Activated CD4-positive, alpha-beta T cell treated with anti-CD3 and anti-CD28 coated beads, Interleukin-2, amount 50 U/mL, for 24 hours (primary cell): ENCODE data around the gene RUSF1.
"Not testable (repeated sequence)": the region's sequence is repeated elsewhere in the genome, so short reads cannot be mapped to it uniquely, and the experiment has no call there.

Experiments used
- DNase-seq, 2 donors: peaks; one replicate each; pipeline ENCODE4 v3.0.0-alpha.2; 2020; ENCODE audit warnings: low read depth in 1 of 2, low spot score in 1 of 2

RUSF1 gene

DNA sequence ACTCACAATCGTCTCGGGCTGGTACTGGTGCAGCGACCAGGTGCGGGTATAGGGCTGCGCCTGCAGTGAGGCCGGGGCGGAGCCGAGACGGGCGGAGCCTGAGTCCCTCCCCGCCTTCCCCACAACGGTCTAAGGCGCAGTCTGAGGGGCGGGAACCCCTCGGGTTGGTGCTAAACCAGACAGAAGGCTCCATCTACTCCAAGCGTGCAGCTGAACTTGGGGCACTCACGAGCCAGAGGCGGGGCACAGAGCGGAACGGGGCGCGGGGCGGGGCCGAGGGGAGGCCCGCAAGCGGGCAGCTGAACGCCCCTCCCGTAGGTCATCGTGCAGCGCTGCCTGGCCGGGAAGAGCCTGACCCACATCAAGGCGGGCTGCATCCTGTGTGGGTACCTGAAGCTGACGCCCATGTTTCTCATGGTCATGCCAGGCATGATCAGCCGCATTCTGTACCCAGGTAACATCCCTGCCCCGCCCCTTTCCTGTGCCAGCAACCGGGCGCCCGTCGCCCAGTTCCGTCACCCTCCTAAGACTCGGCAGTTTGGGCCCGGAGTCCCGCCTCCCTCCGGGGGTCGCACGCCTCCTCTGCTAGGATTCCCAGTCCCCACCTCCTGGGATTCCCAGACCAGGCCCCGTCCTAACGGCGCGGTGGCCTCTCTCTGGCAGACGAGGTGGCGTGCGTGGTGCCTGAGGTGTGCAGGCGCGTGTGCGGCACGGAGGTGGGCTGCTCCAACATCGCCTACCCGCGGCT is 20.3 kb downstream of the RUSF1 start:
- peak; percentile 28 to 36 for DNase-seq

DNA sequence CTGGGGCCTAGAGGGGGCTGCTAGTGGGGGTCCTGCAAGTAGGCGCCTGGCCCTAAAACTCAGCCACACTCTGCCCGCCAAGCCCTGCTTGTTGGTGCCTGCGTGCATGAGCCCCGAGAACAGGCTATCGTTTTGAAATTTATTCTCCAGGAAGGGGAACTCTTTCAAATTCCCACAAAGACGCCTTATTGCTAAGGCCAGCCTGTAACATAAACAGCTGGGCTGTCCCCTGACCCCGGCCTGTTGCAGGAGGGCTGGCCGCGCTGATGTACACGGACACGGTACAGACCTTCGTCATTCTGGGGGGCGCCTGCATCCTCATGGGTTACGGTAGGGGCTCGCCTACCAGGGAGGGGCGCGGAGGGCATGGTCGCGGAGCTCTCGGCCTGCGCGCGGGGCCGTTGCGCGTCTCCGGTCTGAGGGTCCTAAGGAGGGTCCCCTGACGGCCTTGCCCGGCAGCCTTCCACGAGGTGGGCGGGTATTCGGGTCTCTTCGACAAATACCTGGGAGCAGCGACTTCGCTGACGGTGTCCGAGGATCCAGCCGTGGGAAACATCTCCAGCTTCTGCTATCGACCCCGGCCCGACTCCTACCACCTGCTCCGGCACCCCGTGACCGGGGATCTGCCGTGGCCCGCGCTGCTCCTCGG is 21.0 kb downstream of the RUSF1 start:
- no peak for DNase-seq

DNA sequence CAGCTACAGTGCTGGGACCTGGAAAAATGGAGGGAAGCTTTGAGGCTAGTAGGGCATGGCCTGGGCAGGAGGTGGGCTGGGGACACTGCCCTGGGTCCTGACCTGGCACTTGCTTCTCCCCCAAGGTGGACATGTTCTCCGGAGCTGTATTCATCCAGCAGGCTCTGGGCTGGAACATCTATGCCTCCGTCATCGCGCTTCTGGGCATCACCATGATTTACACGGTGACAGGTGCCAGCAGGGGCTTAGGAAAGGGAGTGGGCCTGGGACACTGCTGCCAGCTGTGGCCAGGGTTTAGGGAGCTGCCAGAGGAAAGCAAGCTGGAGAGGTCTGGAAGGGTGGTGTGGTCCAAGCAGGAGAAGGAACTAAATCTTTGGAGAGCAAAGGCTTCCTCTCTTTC is 22.1 kb downstream of the RUSF1 start:
- DNase-seq, result no peak

DNA sequence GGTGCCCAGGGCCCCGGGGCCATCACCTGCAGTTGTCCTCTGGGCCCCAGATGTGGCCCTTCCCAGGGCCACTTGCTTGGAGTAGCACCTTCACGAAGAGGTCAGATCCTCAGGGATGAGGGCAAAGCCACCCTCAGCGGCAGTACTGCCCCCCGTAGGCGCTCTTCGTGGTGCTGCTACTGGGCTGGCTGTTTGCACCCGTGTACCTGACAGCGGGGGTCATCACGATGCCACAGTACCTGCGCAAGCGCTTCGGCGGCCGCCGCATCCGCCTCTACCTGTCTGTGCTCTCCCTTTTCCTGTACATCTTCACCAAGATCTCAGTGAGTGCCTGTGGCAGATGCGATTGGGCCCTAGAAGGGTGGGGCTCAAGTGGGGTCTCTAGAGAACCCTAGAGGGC is 22.6 kb downstream of the RUSF1 start:
- no peak for DNase-seq

DNA sequence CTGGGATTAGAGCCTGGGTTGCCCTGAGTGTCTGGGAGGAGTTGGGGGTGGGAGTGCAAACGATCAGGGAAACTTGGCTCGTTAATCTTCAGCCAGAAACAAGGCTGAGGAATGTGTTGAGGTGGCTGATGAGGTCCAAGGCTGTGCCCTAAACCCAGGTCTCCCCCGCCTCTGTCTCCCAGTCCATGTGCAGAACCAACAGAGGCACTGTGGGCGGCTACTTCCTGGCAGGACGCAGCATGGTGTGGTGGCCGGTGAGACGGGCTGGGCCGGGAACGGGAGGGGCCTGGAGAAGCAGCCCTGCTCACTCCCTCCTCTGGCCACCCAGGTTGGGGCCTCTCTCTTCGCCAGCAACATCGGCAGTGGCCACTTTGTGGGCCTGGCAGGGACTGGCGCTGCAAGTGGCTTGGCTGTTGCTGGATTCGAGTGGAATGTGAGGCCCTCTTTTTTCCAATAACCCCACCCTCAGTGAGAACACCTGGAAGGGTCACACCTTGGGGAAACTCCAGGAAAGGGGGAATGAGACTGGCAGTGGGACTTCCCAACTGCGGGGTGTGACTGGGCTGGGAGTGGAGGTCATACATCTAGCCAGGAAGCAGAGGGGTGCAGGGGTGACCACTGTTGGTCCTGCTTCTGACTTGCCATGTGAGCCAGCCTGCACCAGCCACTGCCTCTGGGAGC is 23.6 kb downstream of the RUSF1 start:
- DNase-seq, result no peak

DNA sequence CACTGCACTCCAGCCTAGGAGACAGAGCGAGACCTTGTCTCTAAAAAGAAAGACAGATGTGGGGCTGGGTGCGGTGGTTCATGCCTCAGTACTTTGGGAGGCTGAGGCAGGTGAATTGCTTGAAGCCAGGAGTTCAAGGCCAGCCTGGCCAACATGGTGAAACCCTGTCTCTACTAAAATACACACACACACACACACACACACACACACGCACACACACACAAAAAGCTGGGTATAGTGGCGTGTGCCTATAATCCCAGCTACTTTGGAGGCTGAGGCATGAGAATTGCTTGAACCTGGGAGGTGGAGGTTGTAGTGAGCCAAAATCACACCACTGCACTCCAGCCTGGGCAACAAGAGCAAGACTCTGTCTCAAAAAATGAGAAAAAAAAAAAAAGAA is 24.1 kb downstream of the RUSF1 start:
- not testable (repeated sequence) for DNase-seq

DNA sequence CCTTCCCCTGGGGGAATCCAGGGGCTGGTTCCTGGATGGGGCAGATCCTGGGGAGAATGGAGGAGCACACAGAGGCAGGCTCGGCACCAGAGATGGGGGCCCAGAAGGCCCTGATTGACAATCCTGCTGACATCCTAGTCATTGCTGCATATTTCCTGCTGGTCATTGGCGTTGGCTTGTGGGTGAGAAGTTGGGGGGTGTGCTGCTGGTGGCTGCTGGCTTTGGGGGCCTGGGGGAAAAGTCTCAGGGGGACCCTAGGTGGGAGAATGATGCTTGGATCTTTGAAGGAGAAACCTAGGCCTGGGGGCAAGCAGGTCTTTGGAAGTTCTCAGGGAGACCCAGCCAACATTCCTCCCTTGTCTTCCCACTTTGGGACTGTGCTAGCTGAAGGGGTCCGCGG is 25.1 kb downstream of the RUSF1 start, which contains the start of gene SLC5A2:
SLC5A2 (plus strand) TSS at position 43 of the 400 bp plus-strand sequence; CDS start at position 57, 14 bp downstream.
- no peak for DNase-seq

DNA sequence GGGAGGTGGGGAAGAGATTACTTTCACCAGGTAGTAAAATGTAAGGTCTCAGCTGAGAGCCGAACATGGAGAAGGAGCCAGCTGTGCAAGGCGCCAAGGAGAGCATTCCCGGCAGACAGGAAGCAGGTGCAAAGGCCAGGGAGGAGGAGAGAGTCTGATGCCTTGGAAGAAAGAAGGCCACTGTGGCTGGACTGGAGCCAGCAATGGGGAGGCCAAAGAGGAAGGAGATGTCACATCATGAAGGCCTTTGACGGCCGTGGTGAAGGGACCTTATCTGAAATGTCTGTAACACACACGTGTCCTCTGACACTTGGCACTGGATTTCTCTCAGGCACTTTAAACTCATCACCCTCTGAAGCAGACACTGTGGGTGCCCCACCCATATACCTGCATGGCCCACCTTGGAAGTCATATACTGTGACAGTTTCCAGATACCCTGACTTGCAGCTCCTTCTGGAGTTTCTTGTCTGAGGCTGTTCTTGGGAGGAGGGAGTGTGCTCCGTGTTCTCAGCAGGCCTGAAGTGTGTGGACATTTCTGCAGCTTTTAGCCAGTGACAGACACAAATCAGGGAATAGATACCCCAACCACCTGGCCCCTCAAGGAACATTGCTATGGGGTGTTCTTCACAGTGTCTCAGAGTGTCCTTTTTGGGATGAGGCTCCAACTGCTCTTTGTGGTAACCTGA is 27.2 kb downstream of the RUSF1 start:
- DNase-seq, result no peak

DNA sequence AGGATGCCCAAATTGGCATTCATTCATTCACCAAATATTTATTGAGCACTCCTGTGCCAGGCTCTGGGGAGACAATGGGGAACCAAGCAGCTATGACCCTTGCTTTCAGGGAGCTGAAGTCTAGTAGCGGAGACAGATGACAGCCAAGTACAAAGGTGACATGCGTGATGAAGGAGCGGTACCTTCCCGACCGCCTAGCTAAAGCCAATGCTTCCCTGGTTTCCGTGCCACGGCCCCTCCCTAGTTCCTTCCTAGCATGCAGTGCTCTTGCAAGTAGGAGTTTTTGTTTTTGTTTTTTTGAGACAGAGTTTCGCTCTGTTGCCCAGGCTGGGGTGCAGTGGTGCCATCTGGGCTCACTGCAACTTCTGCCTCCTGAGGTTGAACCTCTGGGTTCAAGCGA is 28.4 kb downstream of the RUSF1 start:
- no peak for DNase-seq

DNA sequence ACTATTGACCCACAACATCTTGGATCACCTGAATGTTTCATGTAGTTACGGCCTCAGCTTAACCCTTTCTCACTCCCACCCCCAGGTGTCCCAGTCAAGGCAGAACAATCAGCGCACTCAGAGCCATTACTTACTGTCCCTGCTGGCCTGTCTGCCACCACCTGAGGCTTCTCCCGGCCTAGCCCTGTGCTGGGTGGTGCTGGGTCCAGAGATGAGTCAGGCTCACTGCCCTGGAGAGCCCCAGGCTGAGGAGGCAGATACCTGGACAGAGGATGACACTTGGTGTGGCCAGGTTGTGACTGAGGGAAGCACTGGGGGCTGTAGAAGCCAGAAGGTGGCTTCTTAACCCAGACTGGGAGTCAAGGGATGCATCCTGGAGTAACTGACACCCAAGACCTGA is 29.2 kb downstream of the RUSF1 start:
- DNase-seq, result no peak

DNA sequence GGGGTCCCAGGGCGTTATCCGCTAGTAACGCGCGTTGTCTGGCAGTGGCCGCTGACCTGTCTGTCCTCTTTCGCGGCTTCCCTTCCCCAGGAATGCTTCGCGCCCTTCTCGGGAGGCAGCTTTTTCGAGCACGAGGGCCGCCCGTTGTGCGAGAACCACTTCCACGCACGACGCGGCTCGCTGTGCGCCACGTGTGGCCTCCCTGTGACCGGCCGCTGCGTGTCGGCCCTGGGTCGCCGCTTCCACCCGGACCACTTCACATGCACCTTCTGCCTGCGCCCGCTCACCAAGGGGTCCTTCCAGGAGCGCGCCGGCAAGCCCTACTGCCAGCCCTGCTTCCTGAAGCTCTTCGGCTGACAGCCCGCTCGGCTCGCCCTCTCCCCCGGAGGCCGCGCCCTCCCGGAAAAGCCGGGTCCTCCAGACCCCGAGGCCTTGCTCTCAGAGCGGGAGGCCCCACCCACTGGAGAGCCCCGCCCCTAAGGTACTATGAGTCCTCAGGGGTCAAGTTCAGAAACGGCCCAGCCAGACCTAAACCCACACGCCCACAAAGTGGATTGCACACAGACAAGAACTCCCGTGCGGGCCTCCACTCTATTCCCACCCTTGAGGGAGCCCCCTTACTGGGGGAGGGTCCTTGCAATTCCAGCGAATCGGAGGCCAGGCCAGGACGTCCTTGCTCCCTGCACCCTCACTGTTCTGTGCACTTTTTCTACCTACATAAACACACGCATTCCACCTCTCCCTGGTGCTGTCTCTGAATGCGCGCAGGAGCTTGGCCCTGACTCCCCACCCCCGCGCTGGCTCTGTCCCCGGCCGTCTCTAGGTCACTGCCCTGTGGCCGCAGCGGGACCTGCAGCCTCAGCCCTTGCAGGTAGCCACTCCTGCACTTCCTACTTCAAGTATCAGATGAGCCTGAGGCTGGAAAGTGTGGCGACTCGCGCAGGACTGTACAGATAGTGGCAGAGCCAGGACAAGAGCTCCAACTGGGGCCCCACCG is 30.7 kb downstream of the RUSF1 start:
- no peak for DNase-seq

DNA sequence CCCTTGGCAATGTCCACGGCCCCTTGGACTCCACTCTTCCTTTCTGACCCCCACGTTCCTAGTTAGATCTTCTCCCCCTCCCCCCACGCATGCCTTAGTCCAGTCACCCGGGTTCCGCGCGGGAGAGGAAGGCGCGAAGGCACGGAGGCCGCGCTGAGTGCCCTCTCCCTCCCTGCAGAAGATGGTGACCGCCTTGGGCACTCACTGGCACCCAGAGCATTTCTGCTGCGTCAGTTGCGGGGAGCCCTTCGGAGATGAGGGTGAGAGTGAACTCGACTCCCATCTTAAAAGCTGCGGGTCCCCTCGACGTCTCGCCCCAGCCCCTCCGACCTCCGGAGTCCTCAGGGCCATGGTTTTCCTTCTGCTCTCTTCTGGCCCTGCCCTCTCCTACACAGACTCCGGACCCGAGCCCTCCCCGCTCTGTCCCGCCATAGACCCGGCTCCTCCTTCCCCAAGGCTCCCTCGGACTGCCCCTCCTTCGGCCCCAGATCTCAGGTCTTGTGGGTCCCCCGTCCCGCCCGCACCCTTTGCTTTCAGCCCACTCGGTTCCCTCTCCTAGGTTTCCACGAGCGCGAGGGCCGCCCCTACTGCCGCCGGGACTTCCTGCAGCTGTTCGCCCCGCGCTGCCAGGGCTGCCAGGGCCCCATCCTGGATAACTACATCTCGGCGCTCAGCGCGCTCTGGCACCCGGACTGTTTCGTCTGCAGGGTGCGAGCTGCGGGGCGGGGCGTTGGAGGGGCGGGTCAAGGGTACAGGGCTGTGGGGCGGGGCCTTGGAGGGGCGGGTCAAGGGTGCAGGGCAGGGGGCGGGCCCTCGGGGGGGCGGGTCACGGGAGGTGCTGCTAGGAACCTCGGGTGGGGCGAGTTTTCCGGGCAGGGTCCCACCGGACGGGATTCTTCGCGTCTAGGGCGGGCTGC is 31.6 kb downstream of the RUSF1 start:
- DNase-seq, result peak; percentile 71 to 80

DNA sequence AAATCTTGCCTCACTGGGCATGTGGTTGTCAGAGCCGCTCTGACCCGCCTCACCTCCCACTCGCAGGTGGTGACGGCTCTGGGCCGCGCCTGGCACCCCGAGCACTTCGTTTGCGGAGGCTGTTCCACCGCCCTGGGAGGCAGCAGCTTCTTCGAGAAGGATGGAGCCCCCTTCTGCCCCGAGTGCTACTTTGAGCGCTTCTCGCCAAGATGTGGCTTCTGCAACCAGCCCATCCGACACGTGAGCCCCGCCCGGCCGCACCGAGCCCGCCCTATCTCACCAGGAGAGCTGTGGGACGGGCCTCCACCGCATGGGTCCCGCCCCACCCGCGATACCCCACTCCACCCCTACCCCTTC is 32.3 kb downstream of the RUSF1 start:
- no peak for DNase-seq

DNA sequence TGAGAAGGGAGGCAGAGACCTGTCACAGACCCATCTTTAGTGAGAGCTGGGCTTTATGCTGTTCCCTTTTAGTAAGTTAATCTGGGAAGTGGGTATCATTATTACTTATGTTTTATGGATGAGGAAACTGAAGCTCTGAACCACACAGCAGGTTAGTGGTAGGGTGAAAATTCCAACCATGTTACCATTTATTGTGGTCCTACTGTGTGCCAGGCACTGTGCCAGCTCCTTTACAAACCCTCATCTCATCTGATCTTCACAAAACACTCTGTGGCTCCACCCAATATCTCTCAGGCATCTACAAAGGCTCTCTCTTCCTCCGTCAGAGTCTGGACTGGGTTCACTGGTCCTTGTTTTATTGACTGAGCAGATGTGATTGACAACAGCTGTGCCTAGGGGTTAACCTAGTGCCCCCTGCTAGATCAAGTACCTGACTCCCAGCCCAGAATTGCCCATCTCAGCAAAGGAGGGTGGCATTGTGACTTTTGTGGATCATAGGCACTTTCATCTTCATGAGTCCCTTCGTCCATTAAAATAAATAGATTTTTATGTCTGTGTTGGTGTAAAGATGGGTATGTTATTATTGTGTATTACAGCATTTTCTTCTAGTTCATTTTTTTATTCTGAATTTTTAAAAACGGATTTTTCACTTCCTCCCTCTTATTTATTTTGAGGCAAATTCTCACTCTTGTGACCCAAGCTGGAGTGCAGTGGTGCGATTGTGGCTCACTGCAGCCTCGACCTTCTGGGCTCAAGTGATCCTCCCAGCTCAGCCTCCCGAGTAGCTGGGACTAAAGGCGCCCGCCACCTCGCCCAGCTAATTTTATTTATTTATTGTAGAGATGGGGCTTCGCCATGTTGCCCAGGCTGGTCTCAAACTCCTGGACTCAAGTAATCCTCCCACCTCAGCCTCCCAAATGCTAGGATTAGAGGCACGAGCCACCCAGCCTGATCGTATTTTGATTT is 33.1 kb downstream of the RUSF1 start:
- no peak for DNase-seq

DNA sequence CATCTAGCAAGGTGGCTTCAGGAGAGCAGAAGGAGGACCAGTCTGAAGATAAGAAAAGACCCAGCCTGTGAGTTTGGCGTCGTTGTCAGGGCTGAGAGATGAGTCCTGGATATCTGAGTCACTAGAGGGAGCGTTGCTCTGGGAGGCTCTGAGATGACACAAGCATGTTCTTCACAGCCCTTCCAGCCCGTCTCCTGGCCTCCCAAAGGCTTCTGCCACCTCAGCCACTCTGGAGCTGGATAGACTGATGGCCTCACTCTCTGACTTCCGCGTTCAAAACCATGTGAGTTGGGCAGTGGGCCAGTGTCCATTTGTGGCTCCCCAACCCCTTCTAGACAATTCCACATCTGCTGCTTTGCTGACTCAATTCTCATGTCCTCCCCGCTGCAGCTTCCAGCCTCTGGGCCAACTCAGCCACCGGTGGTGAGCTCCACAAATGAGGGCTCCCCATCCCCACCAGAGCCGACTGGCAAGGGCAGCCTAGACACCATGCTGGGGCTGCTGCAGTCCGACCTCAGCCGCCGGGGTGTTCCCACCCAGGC is 33.9 kb downstream of the RUSF1 start:
- no peak for DNase-seq

DNA sequence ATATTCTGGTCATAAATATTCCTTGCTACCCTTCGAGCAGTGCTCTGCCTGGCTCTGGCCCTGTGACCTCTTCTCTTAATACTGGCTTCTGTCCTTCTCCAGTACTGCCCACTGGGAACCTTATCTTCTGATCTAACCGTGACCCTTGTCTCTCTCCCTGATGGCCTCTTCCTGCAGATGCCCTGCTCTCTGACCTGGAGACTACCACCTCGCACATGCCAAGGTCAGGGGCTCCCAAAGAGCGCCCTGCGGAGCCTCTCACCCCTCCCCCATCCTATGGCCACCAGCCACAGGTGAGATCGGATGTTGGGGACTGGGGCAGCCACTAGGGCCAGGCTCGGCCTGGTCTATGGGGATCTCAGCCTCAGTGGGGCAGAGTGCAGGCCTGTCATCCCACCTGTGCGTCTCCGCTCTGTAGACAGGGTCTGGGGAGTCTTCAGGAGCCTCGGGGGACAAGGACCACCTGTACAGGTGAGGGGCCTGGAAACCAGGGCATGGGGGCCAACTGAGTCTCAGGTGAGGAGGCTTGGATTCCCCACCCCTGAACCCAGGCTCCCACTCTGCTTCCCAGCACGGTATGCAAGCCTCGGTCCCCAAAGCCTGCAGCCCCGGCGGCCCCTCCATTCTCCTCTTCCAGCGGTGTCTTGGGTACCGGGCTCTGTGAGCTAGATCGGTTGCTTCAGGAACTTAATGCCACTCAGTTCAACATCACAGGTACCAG is 34.8 kb downstream of the RUSF1 start:
- DNase-seq, result no peak

DNA sequence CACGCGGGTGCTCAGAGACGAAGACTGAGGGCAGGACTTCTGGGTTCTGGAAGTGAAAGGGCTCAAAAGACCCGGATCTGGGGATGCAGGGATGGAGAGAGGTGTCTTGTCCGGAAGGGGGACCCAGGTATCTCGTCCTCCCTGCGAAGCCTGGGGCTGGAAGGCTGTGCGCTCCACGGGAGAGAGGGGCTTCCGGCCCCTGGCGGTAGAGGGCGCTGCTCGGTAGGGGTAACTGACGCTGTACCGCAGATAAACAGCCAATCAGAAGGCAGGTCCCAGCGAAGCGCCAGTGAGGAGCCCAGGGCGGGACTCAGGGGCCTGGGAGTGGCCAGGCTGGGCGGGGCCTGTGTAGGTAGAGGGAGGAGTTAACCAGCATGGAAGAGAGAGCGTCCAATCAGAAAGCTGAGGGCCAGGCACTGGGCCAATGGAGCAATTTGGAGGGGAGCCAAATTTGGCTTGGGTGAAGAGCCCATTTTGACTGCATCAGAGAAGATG is 35.4 kb downstream of the RUSF1 start:
- no peak for DNase-seq
